Measurements from ENCODE around the gene TMEM135.
"Not testable (repeated sequence)": the region's sequence is repeated elsewhere in the genome, so short reads cannot be mapped to it uniquely, and the experiment has no call there.

The TMEM135 gene

DNA sequence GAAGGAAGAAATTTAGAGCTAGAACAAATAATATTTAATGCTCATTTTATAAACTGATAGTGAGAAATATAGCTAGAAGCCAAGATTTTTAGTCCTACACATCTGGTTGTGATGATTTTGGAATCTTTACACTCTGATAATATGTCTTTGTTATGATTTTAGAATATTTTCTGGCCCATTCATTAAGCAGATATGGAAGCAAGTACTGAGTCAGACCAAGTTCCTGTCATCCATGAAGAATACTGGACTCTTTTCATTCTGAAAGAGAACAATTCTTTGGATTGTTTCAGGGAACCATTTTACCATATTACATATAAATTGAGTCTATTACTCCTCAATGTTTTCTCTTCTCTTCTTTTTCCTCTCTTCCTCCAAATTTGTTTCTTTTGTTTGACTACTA is 227.4 kb downstream of the TMEM135 start:
- Histone ChIP-seq H3K27ac (ENCODE audit: low read depth, low read length) (no peak overlapping the region), H3K4me3 (ENCODE audit: low read depth in 1 of 2, low read length in 2 of 2) (no peak overlapping the region), H3K27me3 (ENCODE audit: control insufficient read depth in 1 of 2, insufficient read depth in 2 of 2, low read length in 2 of 2) (no peaks in the 10 kb centered on the region), H3K4me1 (ENCODE audit: insufficient read depth, low read length) (peaks cover 24% of the 10 kb centered on the region), H3K9me3 (ENCODE audit: low read length) (no peaks in the 10 kb centered on the region), H3K9ac (ENCODE audit: low read length) (no peak overlapping the region), H3K36me3 (ENCODE audit: insufficient read depth, low read length) (no peaks in the 10 kb centered on the region)

DNA sequence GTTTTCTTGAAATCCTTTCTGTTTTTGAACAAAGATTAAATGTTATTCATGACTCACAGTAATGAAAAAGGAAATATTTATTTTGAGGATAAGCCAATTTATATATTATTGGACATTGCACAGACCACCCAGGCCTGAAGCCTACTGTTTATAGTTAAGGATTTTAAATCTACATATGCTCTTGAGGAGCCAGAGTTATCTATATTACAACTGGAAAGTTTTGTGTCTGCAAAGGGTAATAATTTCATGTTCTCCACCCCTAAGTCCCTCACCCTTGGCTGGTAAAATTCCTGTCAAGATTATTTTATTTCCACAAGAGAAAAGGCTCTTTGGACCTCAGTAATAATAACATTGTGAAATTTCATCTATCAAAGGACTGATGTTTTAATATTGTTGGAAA is 228.2 kb downstream of the TMEM135 start:
- H3K4me3 ChIP-seq (ENCODE audit: low read depth in 1 of 2, low read length in 2 of 2), result no peak overlapping the region
- no peak overlapping the region for H3K9ac ChIP-seq (ENCODE audit: low read length)
- no peaks in the 10 kb centered on the region for H3K27me3 ChIP-seq (ENCODE audit: control insufficient read depth in 1 of 2, insufficient read depth in 2 of 2, low read length in 2 of 2)
- H3K4me1 ChIP-seq (ENCODE audit: insufficient read depth, low read length), result peaks cover 24% of the 10 kb centered on the region
- H3K36me3 ChIP-seq (ENCODE audit: insufficient read depth, low read length), result no peaks in the 10 kb centered on the region
- H3K27ac ChIP-seq (ENCODE audit: low read depth, low read length), result no peak overlapping the region
- H3K9me3 ChIP-seq (ENCODE audit: low read length), result no peaks in the 10 kb centered on the region

DNA sequence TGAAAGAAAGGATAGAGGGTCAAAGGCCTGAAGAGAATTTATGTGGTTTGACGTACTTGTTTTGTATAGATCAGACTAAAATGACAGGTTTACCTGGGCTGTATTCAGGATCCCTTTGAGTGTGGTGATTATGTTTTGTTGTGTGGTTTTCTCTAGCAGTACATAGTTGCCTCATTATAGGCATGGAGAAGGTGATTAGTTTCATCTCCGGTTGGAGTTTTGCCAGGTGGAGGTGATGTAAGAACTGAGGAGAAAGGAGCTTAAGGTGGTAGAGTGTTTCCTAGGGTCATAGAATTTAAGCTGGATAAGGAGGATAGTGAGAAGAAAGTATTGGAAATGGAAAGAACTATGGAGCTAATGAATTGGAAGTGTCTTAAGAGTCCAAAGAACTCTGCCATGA is 229.0 kb downstream of the TMEM135 start:
- no peaks in the 10 kb centered on the region for H3K36me3 ChIP-seq (ENCODE audit: insufficient read depth, low read length)
- H3K9ac ChIP-seq (ENCODE audit: low read length), result no peak overlapping the region
- no peak overlapping the region for H3K4me3 ChIP-seq (ENCODE audit: low read depth in 1 of 2, low read length in 2 of 2)
- peaks cover 24% of the 10 kb centered on the region for H3K4me1 ChIP-seq (ENCODE audit: insufficient read depth, low read length)
- no peaks in the 10 kb centered on the region for H3K27me3 ChIP-seq (ENCODE audit: control insufficient read depth in 1 of 2, insufficient read depth in 2 of 2, low read length in 2 of 2)
- no peaks in the 10 kb centered on the region for H3K9me3 ChIP-seq (ENCODE audit: low read length)
- H3K27ac ChIP-seq (ENCODE audit: low read depth, low read length), result no peak overlapping the region

DNA sequence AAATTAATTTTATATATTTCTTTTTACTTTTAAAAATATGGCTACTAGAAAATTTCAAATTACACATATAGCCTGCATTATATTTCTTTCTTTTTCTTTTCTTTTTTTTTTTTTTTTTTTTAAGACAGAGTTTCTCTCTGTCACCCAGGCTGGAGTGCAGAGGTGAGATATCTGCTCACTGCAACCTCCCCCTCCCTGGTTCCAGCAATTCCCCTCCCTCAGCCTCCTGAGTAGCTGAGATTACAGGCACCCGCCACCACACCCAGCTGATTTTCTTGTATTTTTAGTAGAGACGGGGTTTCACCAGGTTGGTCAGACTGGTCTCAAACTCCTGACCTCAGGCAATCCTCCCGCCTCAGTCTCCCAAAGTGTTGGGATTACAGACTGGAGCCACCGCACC is 234.2 kb downstream of the TMEM135 start:
- not testable (repeated sequence) for H3K27me3 ChIP-seq (ENCODE audit: control insufficient read depth in 1 of 2, insufficient read depth in 2 of 2, low read length in 2 of 2); H3K9ac ChIP-seq (ENCODE audit: low read length); H3K36me3 ChIP-seq (ENCODE audit: insufficient read depth, low read length); H3K9me3 ChIP-seq (ENCODE audit: low read length); H3K27ac ChIP-seq (ENCODE audit: low read depth, low read length); H3K4me3 ChIP-seq (ENCODE audit: low read depth in 1 of 2, low read length in 2 of 2); H3K4me1 ChIP-seq (ENCODE audit: insufficient read depth, low read length)

DNA sequence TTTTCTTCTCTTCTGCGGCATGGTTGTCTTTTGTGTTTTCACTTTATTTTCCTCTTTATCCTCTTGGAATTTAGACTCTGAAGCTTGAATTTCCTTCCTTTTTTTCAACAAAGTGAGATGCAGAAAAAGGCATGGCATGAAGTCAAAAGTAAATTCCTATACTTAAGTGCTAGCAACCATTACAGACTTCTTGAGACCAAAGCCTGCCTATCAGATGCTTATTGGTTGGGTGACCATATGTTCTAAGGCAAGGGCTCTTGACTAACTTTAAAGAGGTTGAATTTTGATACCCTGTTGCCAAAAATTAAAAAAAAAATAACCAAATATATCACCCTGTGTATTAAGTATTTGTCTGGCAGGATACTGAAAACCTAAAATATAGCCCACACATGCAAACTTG is 237.4 kb downstream of the TMEM135 start:
- Histone ChIP-seq H3K27ac (ENCODE audit: low read depth, low read length) (no peak overlapping the region), H3K4me1 (ENCODE audit: insufficient read depth, low read length) (peaks cover 7% of the 10 kb centered on the region), H3K9ac (ENCODE audit: low read length) (no peak overlapping the region), H3K9me3 (ENCODE audit: low read length) (no peaks in the 10 kb centered on the region), H3K27me3 (ENCODE audit: control insufficient read depth in 1 of 2, insufficient read depth in 2 of 2, low read length in 2 of 2) (no peaks in the 10 kb centered on the region), H3K36me3 (ENCODE audit: insufficient read depth, low read length) (no peaks in the 10 kb centered on the region), H3K4me3 (ENCODE audit: low read depth in 1 of 2, low read length in 2 of 2) (no peak overlapping the region)

DNA sequence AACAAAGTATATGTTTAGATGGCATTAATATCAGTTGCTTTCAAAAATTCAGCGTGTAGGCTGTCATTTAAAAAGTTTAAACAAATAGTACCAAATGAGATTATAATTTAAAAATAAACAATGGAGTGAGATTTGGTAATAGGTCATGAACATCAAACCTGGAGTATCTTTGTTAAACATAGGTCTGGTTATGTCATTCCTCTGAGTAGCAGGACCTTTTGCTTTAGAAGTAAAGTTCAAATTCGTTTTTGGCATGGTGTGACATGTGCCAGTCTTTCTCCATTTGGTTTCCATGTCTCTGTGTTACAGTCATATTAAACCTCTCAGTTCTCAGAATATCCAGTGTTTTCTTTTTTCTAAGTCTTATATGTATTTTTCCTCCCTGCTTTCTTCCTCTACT is 242.4 kb downstream of the TMEM135 start:
- H3K9ac ChIP-seq (ENCODE audit: low read length), result no peak overlapping the region
- no peaks in the 10 kb centered on the region for H3K9me3 ChIP-seq (ENCODE audit: low read length)
- H3K36me3 ChIP-seq (ENCODE audit: insufficient read depth, low read length), result no peaks in the 10 kb centered on the region
- peaks cover 16% of the 10 kb centered on the region for H3K4me1 ChIP-seq (ENCODE audit: insufficient read depth, low read length)
- H3K27ac ChIP-seq (ENCODE audit: low read depth, low read length), result no peak overlapping the region
- no peaks in the 10 kb centered on the region for H3K27me3 ChIP-seq (ENCODE audit: control insufficient read depth in 1 of 2, insufficient read depth in 2 of 2, low read length in 2 of 2)
- H3K4me3 ChIP-seq (ENCODE audit: low read depth in 1 of 2, low read length in 2 of 2), result no peak overlapping the region

DNA sequence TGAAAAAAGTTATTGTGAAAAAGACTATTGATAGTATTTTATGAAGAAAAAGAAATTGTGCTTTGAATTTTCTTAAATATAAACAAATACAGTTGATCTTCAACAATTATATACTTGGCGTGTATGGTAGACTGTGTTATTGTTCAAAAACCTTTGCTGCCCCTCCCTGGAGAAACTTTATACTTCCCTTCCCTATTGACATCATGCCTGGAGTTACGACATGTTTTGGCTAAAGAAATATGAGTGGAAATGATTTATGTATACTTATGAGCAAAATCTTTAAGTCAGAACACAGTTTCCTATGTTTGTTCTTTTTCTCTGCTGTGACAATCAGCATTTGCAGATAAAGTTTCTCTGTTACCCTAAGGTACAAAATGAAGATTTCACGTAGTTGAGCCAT is 243.8 kb downstream of the TMEM135 start:
- no peaks in the 10 kb centered on the region for H3K27me3 ChIP-seq (ENCODE audit: control insufficient read depth in 1 of 2, insufficient read depth in 2 of 2, low read length in 2 of 2)
- no peak overlapping the region for H3K27ac ChIP-seq (ENCODE audit: low read depth, low read length)
- peaks cover 16% of the 10 kb centered on the region for H3K4me1 ChIP-seq (ENCODE audit: insufficient read depth, low read length)
- no peaks in the 10 kb centered on the region for H3K36me3 ChIP-seq (ENCODE audit: insufficient read depth, low read length)
- H3K9ac ChIP-seq (ENCODE audit: low read length), result no peak overlapping the region
- H3K4me3 ChIP-seq (ENCODE audit: low read depth in 1 of 2, low read length in 2 of 2), result no peak overlapping the region
- H3K9me3 ChIP-seq (ENCODE audit: low read length), result no peaks in the 10 kb centered on the region

DNA sequence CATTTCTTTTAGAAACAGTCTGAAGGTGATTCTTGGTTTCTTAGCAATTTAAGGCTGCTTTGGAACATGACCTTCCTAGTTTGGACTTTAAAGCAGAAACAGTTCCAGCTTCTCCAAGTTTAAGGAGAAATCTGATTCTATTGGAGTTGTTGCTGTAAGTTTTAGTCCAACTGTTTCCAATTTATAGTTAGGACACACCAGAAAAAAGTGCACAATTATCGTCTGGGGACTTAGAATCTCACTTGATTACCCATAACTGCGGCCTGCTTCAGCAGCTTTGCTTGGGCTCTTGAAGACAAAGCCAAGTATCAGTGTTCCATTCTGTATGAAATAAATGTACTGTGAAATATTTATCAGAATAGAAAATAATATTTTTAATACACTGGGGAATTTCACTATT is 246.6 kb downstream of the TMEM135 start:
- H3K27me3 ChIP-seq (ENCODE audit: control insufficient read depth in 1 of 2, insufficient read depth in 2 of 2, low read length in 2 of 2), result no peaks in the 10 kb centered on the region
- no peak overlapping the region for H3K4me3 ChIP-seq (ENCODE audit: low read depth in 1 of 2, low read length in 2 of 2)
- H3K9me3 ChIP-seq (ENCODE audit: low read length), result no peaks in the 10 kb centered on the region
- H3K4me1 ChIP-seq (ENCODE audit: insufficient read depth, low read length), result peaks cover 12% of the 10 kb centered on the region
- no peak overlapping the region for H3K27ac ChIP-seq (ENCODE audit: low read depth, low read length)
- no peak overlapping the region for H3K9ac ChIP-seq (ENCODE audit: low read length)
- no peaks in the 10 kb centered on the region for H3K36me3 ChIP-seq (ENCODE audit: insufficient read depth, low read length)

DNA sequence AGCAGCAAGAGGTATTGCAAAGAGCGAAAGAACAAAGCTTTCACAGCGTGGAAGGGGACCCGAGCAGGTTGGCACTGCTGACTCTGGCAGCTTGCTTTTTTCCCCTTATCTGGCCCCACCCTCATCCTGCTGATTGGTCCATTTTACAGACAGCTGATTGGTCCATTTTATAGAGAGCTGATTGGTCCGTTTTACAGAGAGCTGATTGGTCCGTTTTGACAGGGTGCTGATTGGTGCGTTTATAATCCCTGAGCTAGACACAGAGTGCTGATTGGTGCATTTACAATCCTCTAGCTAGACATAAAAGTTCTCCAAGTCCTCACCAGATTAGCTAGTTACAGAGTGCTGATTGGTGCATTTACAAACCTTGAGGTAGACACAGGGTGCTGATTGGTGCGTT is 247.9 kb downstream of the TMEM135 start:
- H3K27me3 ChIP-seq (ENCODE audit: control insufficient read depth in 1 of 2, insufficient read depth in 2 of 2, low read length in 2 of 2); H3K4me1 ChIP-seq (ENCODE audit: insufficient read depth, low read length); H3K36me3 ChIP-seq (ENCODE audit: insufficient read depth, low read length); H3K4me3 ChIP-seq (ENCODE audit: low read depth in 1 of 2, low read length in 2 of 2); H3K9me3 ChIP-seq (ENCODE audit: low read length); H3K27ac ChIP-seq (ENCODE audit: low read depth, low read length); H3K9ac ChIP-seq (ENCODE audit: low read length): not testable (repeated sequence)

DNA sequence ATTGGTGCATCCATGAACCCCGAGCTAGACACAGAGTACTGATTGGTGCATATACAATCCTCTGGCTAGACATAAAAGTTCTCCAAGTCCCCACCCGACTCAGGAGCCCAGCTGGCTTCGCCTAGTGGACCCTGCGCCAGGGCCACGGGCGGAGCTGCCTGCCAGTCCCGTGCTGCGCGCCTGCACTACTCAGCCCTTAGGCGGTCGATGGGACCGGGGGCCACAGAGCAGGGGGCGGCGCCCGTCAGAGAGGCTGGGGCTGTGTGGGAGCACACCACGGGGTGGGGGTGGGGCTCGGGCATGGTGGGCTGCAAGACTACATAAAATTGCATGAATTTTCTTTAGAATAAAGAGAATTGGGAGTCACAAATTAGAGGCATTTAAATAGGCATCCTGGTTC is 248.6 kb downstream of the TMEM135 start:
- Histone ChIP-seq H3K9ac (ENCODE audit: low read length) (no peak overlapping the region), H3K9me3 (ENCODE audit: low read length) (no peaks in the 10 kb centered on the region), H3K27ac (ENCODE audit: low read depth, low read length) (no peak overlapping the region), H3K4me1 (ENCODE audit: insufficient read depth, low read length) (peaks cover 6% of the 10 kb centered on the region), H3K4me3 (ENCODE audit: low read depth in 1 of 2, low read length in 2 of 2) (no peak overlapping the region), H3K36me3 (ENCODE audit: insufficient read depth, low read length) (no peaks in the 10 kb centered on the region), H3K27me3 (ENCODE audit: control insufficient read depth in 1 of 2, insufficient read depth in 2 of 2, low read length in 2 of 2) (no peaks in the 10 kb centered on the region)

DNA sequence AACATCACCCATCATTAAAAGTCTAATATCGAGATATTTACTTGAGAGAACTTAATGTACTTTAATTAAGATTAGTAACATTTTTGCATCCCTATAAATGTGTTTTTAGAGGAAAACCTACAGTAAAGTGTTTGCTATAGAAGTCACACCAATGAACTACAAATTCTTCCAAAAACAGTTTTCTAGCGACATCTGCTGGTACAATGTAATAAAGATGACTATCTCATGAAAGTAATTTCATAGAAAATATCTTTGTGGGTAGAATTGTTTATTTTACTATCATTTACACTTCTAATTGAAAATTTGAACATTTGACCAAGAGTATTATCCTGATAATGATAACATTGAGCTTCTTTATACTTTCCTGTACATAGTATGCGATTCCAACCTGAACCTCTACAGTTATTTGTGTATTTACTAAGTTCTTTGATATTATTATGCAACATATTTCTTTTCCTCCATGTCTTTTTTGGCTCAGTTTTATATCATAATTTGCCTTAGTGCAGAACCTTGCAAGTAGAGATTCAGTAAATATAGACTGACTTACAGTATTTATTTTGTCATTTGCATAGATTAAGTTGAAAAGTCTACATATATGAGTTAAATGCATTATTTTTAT is 252.7 kb downstream of the TMEM135 start:
- no peaks in the 10 kb centered on the region for H3K27me3 ChIP-seq (ENCODE audit: control insufficient read depth in 1 of 2, insufficient read depth in 2 of 2, low read length in 2 of 2)
- no peaks in the 10 kb centered on the region for H3K9me3 ChIP-seq (ENCODE audit: low read length)
- no peak overlapping the region for H3K27ac ChIP-seq (ENCODE audit: low read depth, low read length)
- H3K36me3 ChIP-seq (ENCODE audit: insufficient read depth, low read length), result no peaks in the 10 kb centered on the region
- H3K4me3 ChIP-seq (ENCODE audit: low read depth in 1 of 2, low read length in 2 of 2), result no peak overlapping the region
- no peaks in the 10 kb centered on the region for H3K4me1 ChIP-seq (ENCODE audit: insufficient read depth, low read length)
- no peak overlapping the region for H3K9ac ChIP-seq (ENCODE audit: low read length)

DNA sequence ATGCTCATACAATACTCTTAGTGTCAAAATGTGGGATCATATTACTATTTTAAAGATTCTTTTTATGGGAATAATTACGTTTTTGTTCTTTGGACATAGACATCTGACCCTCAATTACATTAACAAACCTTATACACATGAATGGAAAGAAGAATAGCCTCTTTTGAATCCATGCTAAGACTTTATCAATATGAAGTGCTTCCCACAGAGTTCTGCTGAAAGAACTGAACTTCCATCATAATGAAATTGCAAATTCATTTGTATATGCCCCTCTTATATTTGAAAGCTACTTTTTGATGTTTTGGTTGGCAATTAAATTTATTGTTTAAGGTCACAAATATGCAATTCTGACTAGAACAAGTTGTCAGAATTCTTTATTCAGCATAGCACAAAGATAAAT is 254.9 kb downstream of the TMEM135 start:
- no peak overlapping the region for H3K27ac ChIP-seq (ENCODE audit: low read depth, low read length)
- H3K4me1 ChIP-seq (ENCODE audit: insufficient read depth, low read length), result no peaks in the 10 kb centered on the region
- H3K36me3 ChIP-seq (ENCODE audit: insufficient read depth, low read length), result no peaks in the 10 kb centered on the region
- no peaks in the 10 kb centered on the region for H3K9me3 ChIP-seq (ENCODE audit: low read length)
- H3K27me3 ChIP-seq (ENCODE audit: control insufficient read depth in 1 of 2, insufficient read depth in 2 of 2, low read length in 2 of 2), result no peaks in the 10 kb centered on the region
- no peak overlapping the region for H3K4me3 ChIP-seq (ENCODE audit: low read depth in 1 of 2, low read length in 2 of 2)
- no peak overlapping the region for H3K9ac ChIP-seq (ENCODE audit: low read length)
